ENCODE data around the gene RSRC1.

Gene RSRC1

GRCh38 chr3:158522221-158523136 is 412.6 kb downstream of the RSRC1 start:
- Histone ChIP-seq H3K36me3 (no peaks in the 10 kb centered on the region), H3K27me3 (no peaks in the 10 kb centered on the region), H3K9me3 (no peaks in the 10 kb centered on the region), H3K4me1 (peaks cover 14% of the 10 kb centered on the region), H3K4me3 (ENCODE audit: low read depth, low read length) (no peak overlapping the region)
- TF ChIP-seq, protein P1, sequence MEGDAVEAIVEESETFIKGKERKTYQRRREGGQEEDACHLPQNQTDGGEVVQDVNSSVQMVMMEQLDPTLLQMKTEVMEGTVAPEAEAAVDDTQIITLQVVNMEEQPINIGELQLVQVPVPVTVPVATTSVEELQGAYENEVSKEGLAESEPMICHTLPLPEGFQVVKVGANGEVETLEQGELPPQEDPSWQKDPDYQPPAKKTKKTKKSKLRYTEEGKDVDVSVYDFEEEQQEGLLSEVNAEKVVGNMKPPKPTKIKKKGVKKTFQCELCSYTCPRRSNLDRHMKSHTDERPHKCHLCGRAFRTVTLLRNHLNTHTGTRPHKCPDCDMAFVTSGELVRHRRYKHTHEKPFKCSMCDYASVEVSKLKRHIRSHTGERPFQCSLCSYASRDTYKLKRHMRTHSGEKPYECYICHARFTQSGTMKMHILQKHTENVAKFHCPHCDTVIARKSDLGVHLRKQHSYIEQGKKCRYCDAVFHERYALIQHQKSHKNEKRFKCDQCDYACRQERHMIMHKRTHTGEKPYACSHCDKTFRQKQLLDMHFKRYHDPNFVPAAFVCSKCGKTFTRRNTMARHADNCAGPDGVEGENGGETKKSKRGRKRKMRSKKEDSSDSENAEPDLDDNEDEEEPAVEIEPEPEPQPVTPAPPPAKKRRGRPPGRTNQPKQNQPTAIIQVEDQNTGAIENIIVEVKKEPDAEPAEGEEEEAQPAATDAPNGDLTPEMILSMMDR (IDR thresholded peaks at IDR 0.05; ENCODE audit: low read depth, low read length), result no peak
- DNase-seq, result no peak

GRCh38 chr3:158528076-158528674 is 418.3 kb downstream of the RSRC1 start:
- no peaks in the 10 kb centered on the region for H3K27me3 ChIP-seq
- no peaks in the 10 kb centered on the region for H3K36me3 ChIP-seq
- TF ChIP-seq, protein P1 (IDR thresholded peaks at IDR 0.05; ENCODE audit: low read depth, low read length), result no peak
- H3K4me1 ChIP-seq, result peaks cover 32% of the 10 kb centered on the region
- no peak overlapping the region for H3K4me3 ChIP-seq (ENCODE audit: low read depth, low read length)
- DNase-seq, result peak; percentile 82
- no peaks in the 10 kb centered on the region for H3K9me3 ChIP-seq

GRCh38 chr3:158531334-158531733 is 421.4 kb downstream of the RSRC1 start:
- H3K27me3 ChIP-seq, result no peaks in the 10 kb centered on the region
- TF ChIP-seq, protein P1 (IDR thresholded peaks at IDR 0.05; ENCODE audit: low read depth, low read length), result no peak
- no peak for DNase-seq
- H3K9me3 ChIP-seq, result no peaks in the 10 kb centered on the region
- H3K4me1 ChIP-seq, result peaks cover 28% of the 10 kb centered on the region
- H3K4me3 ChIP-seq (ENCODE audit: low read depth, low read length), result no peak overlapping the region
- H3K36me3 ChIP-seq, result no peaks in the 10 kb centered on the region

GRCh38 chr3:158532099-158532734 is 422.3 kb downstream of the RSRC1 start:
- Histone ChIP-seq H3K4me3 (ENCODE audit: low read depth, low read length) (no peak overlapping the region), H3K4me1 (peaks cover 24% of the 10 kb centered on the region), H3K27me3 (no peaks in the 10 kb centered on the region), H3K9me3 (no peaks in the 10 kb centered on the region), H3K36me3 (no peaks in the 10 kb centered on the region)
- peak; percentile 45 for DNase-seq
- TF ChIP-seq, protein P1 (IDR thresholded peaks at IDR 0.05; ENCODE audit: low read depth, low read length), result peak; percentile 84

DNA sequence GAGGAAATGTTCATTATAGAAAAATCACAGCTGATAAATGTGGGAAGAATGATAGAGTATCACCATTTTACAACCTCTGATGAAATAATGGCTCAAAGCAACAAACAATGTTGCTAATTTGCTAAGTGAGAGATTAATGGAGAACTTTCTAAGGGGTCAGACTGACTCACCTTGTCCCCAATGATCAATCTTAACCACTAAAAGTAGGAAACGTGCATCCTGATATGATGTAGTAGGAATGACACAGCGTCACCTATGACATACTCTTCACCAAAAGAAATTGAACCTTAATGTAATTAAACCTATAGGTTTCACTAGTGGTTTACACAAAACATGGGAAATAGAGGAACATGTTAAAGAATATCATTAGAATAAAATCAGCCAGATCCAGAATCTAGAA is 426.0 kb downstream of the RSRC1 start:
- Histone ChIP-seq H3K27me3 (no peaks in the 10 kb centered on the region), H3K4me3 (ENCODE audit: low read depth, low read length) (no peak overlapping the region), H3K9me3 (no peaks in the 10 kb centered on the region), H3K4me1 (peaks cover 8% of the 10 kb centered on the region), H3K36me3 (no peaks in the 10 kb centered on the region)
- no peak for DNase-seq
- TF ChIP-seq, protein P1 (IDR thresholded peaks at IDR 0.05; ENCODE audit: low read depth, low read length), result no peak
